WTC11 (cell line): ENCODE measurements around the gene ADARB2. TPM values are rescaled to one million over a fixed set of nuclear protein-coding genes. Genes with fewer than 3 reads are reported as not detected.

Experiments
- ATAC-seq: fragments of 200-7000 bp; cut with Tn5 transposase; 2 replicates; pipeline ENCODE4 v1.10.0; 2021; ENCODE audit warnings: mild to moderate bottlenecking, moderate library complexity
- CTCF ChIA-PET: fragments of 300-600 bp; sonication (Branson Sonifier 250); formaldehyde crosslinking; loops from one replicate; lab custom pipeline; 2021; ENCODE audit warnings: antibody characterized with exemption; lab: Charles Lee
- POLR2A ChIA-PET: fragments of 350-600 bp; sonication (Branson Sonifier 250); formaldehyde crosslinking; loops from one replicate; lab custom pipeline; 2021; ENCODE audit warnings: antibody characterized with exemption; lab: Charles Lee
- DNase-seq: peaks from one replicate; pipeline ENCODE4 v3.0.0; 2021; ENCODE audit warnings: low spot score
- H3K27ac Mint-ChIP-seq: 2 replicates; pipeline ENCODE4 v1.8.0; 2021; ENCODE audit warnings: mixed read lengths
- H3K27me3 Mint-ChIP-seq: 2 replicates; pipeline ENCODE4 v1.8.0; 2021; ENCODE audit warnings: low read depth, mild to moderate bottlenecking, moderate library complexity, mixed read lengths
- H3K36me3 Mint-ChIP-seq: 2 replicates; pipeline ENCODE4 v1.8.0; 2021; ENCODE audit warnings: mixed read lengths
- H3K4me1 Mint-ChIP-seq: 2 replicates; pipeline ENCODE4 v1.8.0; 2022; ENCODE audit warnings: mixed read lengths
- H3K4me3 Mint-ChIP-seq: 2 replicates; pipeline ENCODE4 v1.8.0; 2021; ENCODE audit warnings: mild to moderate bottlenecking, moderate library complexity, mixed read lengths
- H3K9me3 Mint-ChIP-seq: 2 replicates; pipeline ENCODE4 v1.8.0; 2021; ENCODE audit warnings: mixed read lengths
- CREM ChIP-seq: sonication (generic); formaldehyde crosslinking; IDR thresholded peaks from 2 replicates; pipeline ENCODE4 v1.8.1; 2022; ENCODE audit warnings: mild to moderate bottlenecking, missing genetic modification reagents, moderate library complexity
- CTCF ChIP-seq: fragments of 200-600 bp; IDR thresholded peaks from 2 replicates; pipeline ENCODE4 v1.8.0; 2022; ENCODE audit warnings: antibody characterized with exemption
- FOXJ3 ChIP-seq: sonication (generic); formaldehyde crosslinking; IDR thresholded peaks from 2 replicates; pipeline ENCODE4 v1.9.0; 2021; ENCODE audit warnings: missing genetic modification reagents, mild to moderate bottlenecking, borderline replicate concordance
- GABPB1 ChIP-seq: sonication (generic); formaldehyde crosslinking; IDR thresholded peaks from 2 replicates; pipeline ENCODE4 v1.8.1; 2023; ENCODE audit warnings: mild to moderate bottlenecking, missing genetic modification reagents
- HMGXB4 ChIP-seq: sonication (generic); formaldehyde crosslinking; IDR thresholded peaks from 2 replicates; pipeline ENCODE4 v1.8.1; 2023; ENCODE audit warnings: mild to moderate bottlenecking, moderate library complexity, missing genetic modification reagents
- SMAD3 ChIP-seq: sonication (generic); formaldehyde crosslinking; IDR thresholded peaks from 2 replicates; pipeline ENCODE4 v1.8.0; 2022; ENCODE audit warnings: missing genetic modification reagents, mild to moderate bottlenecking, borderline replicate concordance
- STAT6 ChIP-seq: sonication (generic); formaldehyde crosslinking; conservative IDR thresholded peaks from 2 replicates; pipeline ENCODE4 v1.8.1; 2023; ENCODE audit warnings: mild to moderate bottlenecking, low read depth, missing genetic modification reagents, moderate library complexity
- ZBTB43 ChIP-seq: sonication (generic); formaldehyde crosslinking; IDR thresholded peaks from 2 replicates; pipeline ENCODE4 v1.8.1; 2023; ENCODE audit warnings: mild to moderate bottlenecking, missing genetic modification reagents
- ZNF425 ChIP-seq: fragments of 250-450 bp; sonication (Bioruptor Pico); conservative IDR thresholded peaks from 2 replicates; pipeline ENCODE4 v1.9.0; 2021; ENCODE audit warnings: mild to moderate bottlenecking
- ZNF512 ChIP-seq: sonication (generic); formaldehyde crosslinking; IDR thresholded peaks from 2 replicates; pipeline ENCODE4 v1.8.1; 2022; ENCODE audit warnings: missing genetic modification reagents, borderline replicate concordance
- total RNA-seq: library from RNA; stranded (reverse); gene quantifications from 3 replicates; pipeline ENCODE4 v1.2.3, GENCODE V29; 2021

The ADARB2 gene
- total RNA-seq, 1 experiment from 2014 or later, result 3.7 TPM

GRCh38 chr10:1451941-1452340 lies 285.4 kb downstream of the ADARB2 start:
- peaks cover 3% of the 10 kb centered on the region for H3K27me3 Mint-ChIP-seq
- peaks cover 5% of the 10 kb centered on the region for H3K36me3 Mint-ChIP-seq
- H3K9me3 Mint-ChIP-seq, result peaks cover 21% of the 10 kb centered on the region
- H3K4me3 Mint-ChIP-seq, result no peak overlapping the region
- no peak for TF ChIP-seq SMAD3 (CRISPR knock-in tag)
- TF ChIP-seq ZBTB43 (CRISPR knock-in tag), result no peak
- no peak for TF ChIP-seq HMGXB4
- no peak for TF ChIP-seq ZNF425 (CRISPR knock-in tag)
- TF ChIP-seq ZNF512 (CRISPR knock-in tag), result no peak
- TF ChIP-seq FOXJ3, result no peak
- no peak for TF ChIP-seq CREM (CRISPR knock-in tag)
- no peak for TF ChIP-seq CTCF
- TF ChIP-seq STAT6 (CRISPR knock-in tag), result no peak
- DNase-seq, result no peak
- ATAC-seq, result no peak
- ChIA-PET POLR2A (no interaction called here), CTCF (no interaction called here)
- H3K4me1 Mint-ChIP-seq, result peaks cover 24% of the 10 kb centered on the region
- no peak overlapping the region for H3K27ac Mint-ChIP-seq

GRCh38 chr10:1451362-1451888 lies 285.9 kb downstream of the ADARB2 start:
- H3K27ac Mint-ChIP-seq, result no peak overlapping the region
- peaks cover 24% of the 10 kb centered on the region for H3K4me1 Mint-ChIP-seq
- TF ChIP-seq CREM (CRISPR knock-in tag) (no peak), GABPB1 (CRISPR knock-in tag) (no peak)
- CTCF ChIA-PET, result no interaction called here
- POLR2A ChIA-PET, result no interaction called here
- H3K36me3 Mint-ChIP-seq, result peaks cover 5% of the 10 kb centered on the region
- no peak overlapping the region for H3K4me3 Mint-ChIP-seq
- ATAC-seq (no peak), DNase-seq (no peak)
- peaks cover 3% of the 10 kb centered on the region for H3K27me3 Mint-ChIP-seq
- peaks cover 21% of the 10 kb centered on the region for H3K9me3 Mint-ChIP-seq
